Measurements from ENCODE around the gene GPRC5B. TPM values are rescaled to one million over a fixed set of nuclear protein-coding genes. Genes with fewer than 3 reads are reported as not detected.

The GPRC5B gene
- total RNA-seq, 5 donors from 2014 or later (not counting 1 experiment from before 2014, with no cell fraction given) = 1.2 to 4.4 (median 1.4) TPM

DNA sequence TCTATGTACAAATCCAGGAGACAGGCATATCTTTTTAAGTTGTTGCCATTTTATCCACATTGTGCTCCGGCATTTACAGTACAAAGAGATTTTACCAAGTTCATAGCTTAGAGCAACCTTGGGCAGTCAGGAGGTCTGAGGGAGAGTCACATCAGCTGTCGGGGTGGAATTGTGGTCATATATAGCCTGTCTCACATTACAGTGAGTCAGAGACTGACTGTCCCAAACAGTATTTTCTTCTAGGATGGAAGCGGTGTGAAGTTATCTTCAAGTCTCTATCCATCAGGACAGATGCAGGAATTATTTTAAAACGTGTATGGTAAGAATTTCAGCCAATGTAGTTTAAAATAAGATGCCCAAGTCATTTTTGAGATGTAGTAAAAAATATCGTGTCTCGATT, 53.0 kb downstream of the GPRC5B start:
- no peaks in the 10 kb centered on the region for H3K36me3 Mint-ChIP-seq
- Histone ChIP-seq H3K27me3 (replicated peaks in 1 of 2; ENCODE audit: control insufficient read depth in 2 of 2, extremely low read depth in 1 of 2, insufficient read depth in 2 of 2, low read length in 1 of 2) (no peaks in the 10 kb centered on the region), H3K4me1 (ENCODE audit: control insufficient read depth in 1 of 2, extremely low read depth in 1 of 2, insufficient read depth in 2 of 2, low read length in 2 of 2) (no peaks in the 10 kb centered on the region), H3K27ac (ENCODE audit: low read length) (no peak overlapping the region), H3K4me3 (ENCODE audit: control insufficient read depth in 1 of 2, extremely low read depth in 1 of 2, low read length in 1 of 2) (no peak overlapping the region), H3K9me3 (no peaks in the 10 kb centered on the region), H3K36me3 (ENCODE audit: control insufficient read depth in 2 of 2, extremely low read depth in 1 of 2, insufficient read depth in 1 of 2, low read length in 1 of 2) (no peaks in the 10 kb centered on the region)
- no peak overlapping the region for H3K4me3 Mint-ChIP-seq
- no peak for DNase-seq
- no peak for ATAC-seq (replicated peaks in 1 of 4)
- ChIA-PET POLR2A (no interaction called here), CTCF (interaction anchor here in 1 of 2 donors (0.6 kb wide), 1 partner anchor 56 kb away, joined by 3 read pairs; no protein-coding TSS in a partner anchor)
- H3K27me3 Mint-ChIP-seq = no peaks in the 10 kb centered on the region
- no peak overlapping the region for H3K27ac Mint-ChIP-seq
- H3K4me1 Mint-ChIP-seq = no peaks in the 10 kb centered on the region
- no peaks in the 10 kb centered on the region for H3K9me3 Mint-ChIP-seq
- WGBS (ENCODE audit: insufficient coverage) = no CpG with 5 or more reads among the region's 6 CpGs

DNA sequence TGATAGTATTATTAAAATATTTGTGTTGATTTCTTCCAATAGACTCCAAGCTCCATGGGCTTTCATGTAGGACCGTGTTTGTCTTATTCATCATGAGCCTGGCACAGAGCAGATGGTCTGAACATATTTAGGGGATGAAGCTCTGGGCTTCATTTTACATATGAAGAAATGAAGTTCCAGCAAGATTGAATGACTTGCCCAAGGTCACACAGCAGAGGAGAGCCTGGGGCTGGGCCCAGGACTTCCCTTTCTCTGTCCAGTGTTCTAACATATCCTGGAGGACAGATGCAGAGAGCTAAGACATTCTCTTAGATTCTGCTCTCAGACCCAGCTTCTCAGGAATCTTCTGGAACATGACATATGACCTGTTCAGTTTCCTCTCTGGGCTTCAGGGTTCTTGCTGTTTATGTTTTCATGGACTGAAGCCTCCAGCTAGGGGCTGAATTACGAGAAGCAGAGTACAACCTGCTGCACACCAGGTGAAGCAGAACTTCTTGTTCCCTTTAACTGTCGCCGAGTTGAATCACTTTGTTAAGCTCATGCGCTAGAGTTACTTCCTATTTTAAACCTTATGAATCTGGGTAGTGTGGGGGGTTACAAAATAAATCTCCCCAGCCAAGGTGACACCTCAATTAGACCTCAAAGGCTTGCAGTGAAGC, 53.6 kb downstream of the GPRC5B start:
- H3K9me3 Mint-ChIP-seq = no peaks in the 10 kb centered on the region
- H3K4me3 ChIP-seq (ENCODE audit: control insufficient read depth in 1 of 2, extremely low read depth in 1 of 2, low read length in 1 of 2) = no peak overlapping the region
- H3K27me3 ChIP-seq (replicated peaks in 1 of 2; ENCODE audit: control insufficient read depth in 2 of 2, extremely low read depth in 1 of 2, insufficient read depth in 2 of 2, low read length in 1 of 2) = no peaks in the 10 kb centered on the region
- ChIA-PET CTCF (interaction anchor here in 1 of 2 donors (0.6 kb wide), 2 partner anchors 57 to 176 kb away, joined by 3 to 5 read pairs; no protein-coding TSS in a partner anchor), POLR2A (no interaction called here)
- no peak for DNase-seq
- H3K4me1 ChIP-seq (ENCODE audit: control insufficient read depth in 1 of 2, extremely low read depth in 1 of 2, insufficient read depth in 2 of 2, low read length in 2 of 2) = no peaks in the 10 kb centered on the region
- no peaks in the 10 kb centered on the region for H3K27me3 Mint-ChIP-seq
- no peak overlapping the region for H3K27ac ChIP-seq (ENCODE audit: low read length)
- H3K36me3 ChIP-seq (ENCODE audit: control insufficient read depth in 2 of 2, extremely low read depth in 1 of 2, insufficient read depth in 1 of 2, low read length in 1 of 2) = no peaks in the 10 kb centered on the region
- no peaks in the 10 kb centered on the region for H3K9me3 ChIP-seq
- H3K27ac Mint-ChIP-seq = no peak overlapping the region
- WGBS (ENCODE audit: insufficient coverage) = no CpG with 5 or more reads among the region's 5 CpGs
- no peaks in the 10 kb centered on the region for H3K4me1 Mint-ChIP-seq
- no peaks in the 10 kb centered on the region for H3K36me3 Mint-ChIP-seq
- no peak overlapping the region for H3K4me3 Mint-ChIP-seq
- ATAC-seq (replicated peaks in 1 of 4) = no peak

DNA sequence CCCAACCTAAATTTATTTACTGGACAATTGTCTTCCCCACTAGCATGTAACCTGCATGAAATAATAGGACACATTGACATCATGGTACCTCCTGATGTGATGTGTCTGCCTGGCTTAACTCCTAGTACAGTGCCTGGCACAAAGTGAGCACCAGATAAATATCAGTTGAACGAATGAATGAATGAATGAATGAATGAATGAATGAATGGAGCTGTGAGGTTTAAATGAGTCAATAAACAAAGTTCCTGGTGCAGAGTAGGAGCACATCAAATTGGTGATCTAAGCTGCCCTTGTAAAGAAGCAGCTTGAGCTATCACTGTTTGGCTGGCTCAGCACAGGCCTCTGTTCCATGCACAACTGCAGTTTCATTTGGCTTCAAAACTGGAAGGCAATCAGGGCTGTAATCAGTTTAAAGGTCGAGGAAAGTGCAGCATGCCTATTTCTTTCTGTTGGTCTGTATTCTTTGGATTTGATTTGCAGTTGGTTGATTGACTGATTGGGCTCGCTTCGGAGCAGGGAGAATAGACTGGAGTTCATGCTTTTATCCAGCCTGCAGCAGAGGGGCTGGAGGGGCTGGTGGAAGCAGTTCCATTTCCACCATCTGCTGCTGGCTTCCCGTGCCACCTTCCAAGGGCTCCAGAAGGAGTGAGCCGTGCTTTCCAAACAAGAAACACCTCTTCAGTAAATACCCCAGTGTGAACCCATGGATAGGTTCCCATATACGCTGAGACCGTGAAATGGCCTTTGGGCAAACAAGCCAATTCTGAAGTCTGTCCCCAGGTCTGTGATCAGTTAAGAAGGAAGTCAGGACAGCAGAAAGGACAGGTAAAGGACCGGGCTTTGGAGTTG, 54.6 kb downstream of the GPRC5B start:
- DNase-seq = no peak
- no peaks in the 10 kb centered on the region for H3K36me3 Mint-ChIP-seq
- ATAC-seq (replicated peaks in 1 of 4) = no peak
- H3K27ac ChIP-seq (ENCODE audit: low read length) = no peak overlapping the region
- no peaks in the 10 kb centered on the region for H3K9me3 ChIP-seq
- no peak overlapping the region for H3K27ac Mint-ChIP-seq
- no peak overlapping the region for H3K4me3 Mint-ChIP-seq
- no peaks in the 10 kb centered on the region for H3K36me3 ChIP-seq (ENCODE audit: control insufficient read depth in 2 of 2, extremely low read depth in 1 of 2, insufficient read depth in 1 of 2, low read length in 1 of 2)
- POLR2A ChIA-PET = no interaction called here
- WGBS (ENCODE audit: insufficient coverage) = 94% methylated on average over 3 of the region's 9 CpGs
- no peaks in the 10 kb centered on the region for H3K9me3 Mint-ChIP-seq
- no peaks in the 10 kb centered on the region for H3K4me1 Mint-ChIP-seq
- H3K27me3 Mint-ChIP-seq = no peaks in the 10 kb centered on the region
- H3K4me3 ChIP-seq (ENCODE audit: control insufficient read depth in 1 of 2, extremely low read depth in 1 of 2, low read length in 1 of 2) = no peak overlapping the region
- H3K27me3 ChIP-seq (replicated peaks in 1 of 2; ENCODE audit: control insufficient read depth in 2 of 2, extremely low read depth in 1 of 2, insufficient read depth in 2 of 2, low read length in 1 of 2) = no peaks in the 10 kb centered on the region
- H3K4me1 ChIP-seq (ENCODE audit: control insufficient read depth in 1 of 2, extremely low read depth in 1 of 2, insufficient read depth in 2 of 2, low read length in 2 of 2) = no peaks in the 10 kb centered on the region
- CTCF ChIA-PET = no interaction called here

DNA sequence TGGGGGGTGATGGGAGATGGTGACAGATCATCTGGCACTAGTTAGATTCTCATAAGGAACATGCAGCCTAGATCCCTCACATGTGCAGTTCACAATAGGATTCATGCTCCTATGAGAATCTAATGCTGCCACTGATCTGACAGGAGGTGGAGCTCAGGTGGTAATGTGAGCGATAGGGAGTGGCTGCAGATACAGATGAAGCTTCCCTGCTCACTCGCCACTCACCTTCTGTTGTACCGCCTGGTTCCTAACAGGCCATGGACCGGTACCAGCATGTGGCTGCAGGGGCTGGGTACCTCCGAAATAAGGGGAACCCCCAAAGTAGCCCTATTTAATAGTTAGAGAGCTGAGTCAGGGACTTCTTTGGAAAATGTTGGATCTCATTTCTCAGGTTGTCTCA, 60.4 kb downstream of the GPRC5B start:
- CTCF ChIA-PET = no interaction called here
- no peaks in the 10 kb centered on the region for H3K4me1 Mint-ChIP-seq
- POLR2A ChIA-PET = no interaction called here
- Histone ChIP-seq H3K9me3 (no peaks in the 10 kb centered on the region), H3K4me3 (ENCODE audit: control insufficient read depth in 1 of 2, extremely low read depth in 1 of 2, low read length in 1 of 2) (no peak overlapping the region), H3K36me3 (ENCODE audit: control insufficient read depth in 2 of 2, extremely low read depth in 1 of 2, insufficient read depth in 1 of 2, low read length in 1 of 2) (no peaks in the 10 kb centered on the region), H3K27me3 (replicated peaks in 1 of 2; ENCODE audit: control insufficient read depth in 2 of 2, extremely low read depth in 1 of 2, insufficient read depth in 2 of 2, low read length in 1 of 2) (no peaks in the 10 kb centered on the region), H3K27ac (ENCODE audit: low read length) (no peak overlapping the region), H3K4me1 (ENCODE audit: control insufficient read depth in 1 of 2, extremely low read depth in 1 of 2, insufficient read depth in 2 of 2, low read length in 2 of 2) (no peaks in the 10 kb centered on the region)
- H3K27ac Mint-ChIP-seq = no peak overlapping the region
- no peak overlapping the region for H3K4me3 Mint-ChIP-seq
- no peaks in the 10 kb centered on the region for H3K9me3 Mint-ChIP-seq
- H3K36me3 Mint-ChIP-seq = no peaks in the 10 kb centered on the region
- no peaks in the 10 kb centered on the region for H3K27me3 Mint-ChIP-seq
- DNase-seq = no peak
- WGBS (ENCODE audit: insufficient coverage) = 96% methylated on average over 3 of the region's 5 CpGs
- no peak for ATAC-seq (replicated peaks in 1 of 4)

DNA sequence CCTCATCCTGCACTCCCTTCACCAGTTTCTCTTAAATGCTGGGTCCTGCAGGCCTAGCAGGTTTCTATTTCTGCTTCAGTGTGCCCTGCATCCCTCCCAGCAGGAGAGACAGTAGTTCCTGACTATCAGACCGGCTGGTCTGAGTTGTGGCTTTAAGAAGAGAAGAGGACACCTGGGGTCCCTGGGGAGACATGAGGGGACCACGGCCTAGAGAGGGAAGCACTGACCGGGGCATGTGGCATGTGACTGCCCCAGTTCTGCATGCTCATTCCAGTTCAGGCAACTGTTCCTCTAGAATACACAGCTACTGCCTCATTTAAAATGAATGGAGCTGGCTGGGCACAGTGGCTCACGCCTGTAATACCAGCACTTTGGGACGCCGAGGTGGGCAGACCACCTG, 61.3 kb downstream of the GPRC5B start:
- DNase-seq (no peak), ATAC-seq (replicated peaks in 1 of 4) (no peak)
- 85% methylated on average over 5 of the region's 6 CpGs for WGBS (ENCODE audit: insufficient coverage)
- H3K27me3 Mint-ChIP-seq = no peaks in the 10 kb centered on the region
- no peaks in the 10 kb centered on the region for H3K4me1 Mint-ChIP-seq
- Histone ChIP-seq H3K4me3 (ENCODE audit: control insufficient read depth in 1 of 2, extremely low read depth in 1 of 2, low read length in 1 of 2) (no peak overlapping the region), H3K27me3 (replicated peaks in 1 of 2; ENCODE audit: control insufficient read depth in 2 of 2, extremely low read depth in 1 of 2, insufficient read depth in 2 of 2, low read length in 1 of 2) (no peaks in the 10 kb centered on the region), H3K27ac (ENCODE audit: low read length) (no peak overlapping the region), H3K9me3 (no peaks in the 10 kb centered on the region), H3K4me1 (ENCODE audit: control insufficient read depth in 1 of 2, extremely low read depth in 1 of 2, insufficient read depth in 2 of 2, low read length in 2 of 2) (no peaks in the 10 kb centered on the region), H3K36me3 (ENCODE audit: control insufficient read depth in 2 of 2, extremely low read depth in 1 of 2, insufficient read depth in 1 of 2, low read length in 1 of 2) (no peaks in the 10 kb centered on the region)
- POLR2A ChIA-PET = no interaction called here
- H3K4me3 Mint-ChIP-seq = no peak overlapping the region
- H3K9me3 Mint-ChIP-seq = no peaks in the 10 kb centered on the region
- no peaks in the 10 kb centered on the region for H3K36me3 Mint-ChIP-seq
- no peak overlapping the region for H3K27ac Mint-ChIP-seq
- CTCF ChIA-PET = no interaction called here

DNA sequence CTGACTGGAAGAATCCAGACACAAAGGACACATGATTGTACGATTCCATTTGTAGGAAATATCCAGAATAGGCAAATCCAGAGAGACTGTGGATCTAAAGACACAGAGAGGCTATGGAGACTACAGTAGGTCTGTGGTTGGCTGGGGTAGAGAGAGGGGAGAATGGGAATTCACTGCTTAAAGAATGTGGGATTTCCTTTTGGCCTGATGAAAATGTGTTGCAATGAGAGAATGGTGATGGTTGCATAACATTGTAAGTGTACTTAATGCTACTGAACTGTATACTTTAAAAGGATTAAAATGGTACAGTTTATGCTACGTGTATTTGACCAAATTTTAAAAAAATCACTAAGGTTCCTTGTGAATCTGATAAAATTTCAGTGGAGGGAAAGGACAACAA, 62.1 kb downstream of the GPRC5B start:
- ChIA-PET CTCF (no interaction called here), POLR2A (no interaction called here)
- H3K4me3 ChIP-seq (ENCODE audit: control insufficient read depth in 1 of 2, extremely low read depth in 1 of 2, low read length in 1 of 2) = no peak overlapping the region
- no peaks in the 10 kb centered on the region for H3K36me3 Mint-ChIP-seq
- H3K9me3 ChIP-seq = no peaks in the 10 kb centered on the region
- ATAC-seq (replicated peaks in 1 of 4) (no peak), DNase-seq (no peak)
- H3K4me3 Mint-ChIP-seq = no peak overlapping the region
- no peaks in the 10 kb centered on the region for H3K4me1 Mint-ChIP-seq
- H3K27ac Mint-ChIP-seq = no peak overlapping the region
- peaks cover 0 to 2% of the 10 kb centered on the region in 2 donors for H3K27me3 Mint-ChIP-seq
- no peak overlapping the region for H3K27ac ChIP-seq (ENCODE audit: low read length)
- 73% methylated on average over 2 of the region's 2 CpGs for WGBS (ENCODE audit: insufficient coverage)
- no peaks in the 10 kb centered on the region for H3K4me1 ChIP-seq (ENCODE audit: control insufficient read depth in 1 of 2, extremely low read depth in 1 of 2, insufficient read depth in 2 of 2, low read length in 2 of 2)
- H3K9me3 Mint-ChIP-seq = no peaks in the 10 kb centered on the region
- H3K27me3 ChIP-seq (replicated peaks in 1 of 2; ENCODE audit: control insufficient read depth in 2 of 2, extremely low read depth in 1 of 2, insufficient read depth in 2 of 2, low read length in 1 of 2) = no peaks in the 10 kb centered on the region
- no peaks in the 10 kb centered on the region for H3K36me3 ChIP-seq (ENCODE audit: control insufficient read depth in 2 of 2, extremely low read depth in 1 of 2, insufficient read depth in 1 of 2, low read length in 1 of 2)

Data from T-cell (primary cell).